Jurkat, Clone E6-1 (cell line): ENCODE results near the gene CD84.
"Not testable (repeated sequence)": the region's sequence is repeated elsewhere in the genome, so short reads cannot be mapped to it uniquely, and the experiment has no call there.

Experiments
- DNase-seq: peaks from one replicate; pipeline ENCODE4 v3.0.0-alpha.2; 2011; ENCODE audit warnings: low read depth, low spot score
- H3K4me3 ChIP-seq: 2 replicates; pipeline ENCODE4 v1.5.1; 2011; ENCODE audit warnings: mild to moderate bottlenecking, low read length, control low read depth, moderate library complexity

Gene CD84

DNA sequence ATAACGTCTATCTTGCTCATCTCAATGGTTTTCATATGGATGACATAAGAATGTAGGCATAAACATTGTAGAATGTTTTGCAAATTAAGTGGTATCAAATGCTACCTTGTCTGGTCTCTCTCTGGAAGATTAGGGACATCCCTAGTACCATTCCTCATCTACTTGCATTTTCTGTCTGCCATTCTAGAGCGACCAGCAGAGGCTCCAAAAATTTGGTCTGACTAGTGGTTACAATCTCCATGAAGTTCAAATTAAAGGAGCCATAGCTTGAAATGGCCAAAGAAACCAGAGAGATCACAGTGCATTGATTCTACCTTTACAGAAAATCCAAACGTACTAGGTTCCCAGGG lies 1.1 kb downstream of the CD84 start:
- no peak for DNase-seq

DNA sequence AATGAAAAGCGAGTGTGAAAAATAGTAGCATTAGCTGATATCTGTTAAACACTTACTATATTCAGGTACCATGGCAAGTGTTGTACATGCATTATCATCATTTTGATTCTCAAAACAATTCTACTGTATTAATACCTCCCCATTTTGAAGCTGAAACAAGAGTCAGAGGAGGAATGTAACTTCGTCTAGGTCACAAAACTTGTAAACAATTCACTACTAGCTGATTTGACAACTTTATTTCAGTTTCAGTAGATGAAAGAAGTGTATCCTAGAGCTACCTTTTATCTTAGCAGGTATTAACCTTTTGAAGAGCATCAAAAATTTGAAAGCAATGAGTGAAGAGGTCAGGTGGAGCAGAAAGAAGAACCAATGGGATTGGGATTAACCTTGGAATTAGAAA lies 1.6 kb downstream of the CD84 start:
- H3K4me3 ChIP-seq = no peak overlapping the region
- DNase-seq = no peak

More for the DNA sequence above, 1.1 kb downstream of the CD84 start:
- H3K4me3 ChIP-seq = peak overlapping the region; percentile 57

DNA sequence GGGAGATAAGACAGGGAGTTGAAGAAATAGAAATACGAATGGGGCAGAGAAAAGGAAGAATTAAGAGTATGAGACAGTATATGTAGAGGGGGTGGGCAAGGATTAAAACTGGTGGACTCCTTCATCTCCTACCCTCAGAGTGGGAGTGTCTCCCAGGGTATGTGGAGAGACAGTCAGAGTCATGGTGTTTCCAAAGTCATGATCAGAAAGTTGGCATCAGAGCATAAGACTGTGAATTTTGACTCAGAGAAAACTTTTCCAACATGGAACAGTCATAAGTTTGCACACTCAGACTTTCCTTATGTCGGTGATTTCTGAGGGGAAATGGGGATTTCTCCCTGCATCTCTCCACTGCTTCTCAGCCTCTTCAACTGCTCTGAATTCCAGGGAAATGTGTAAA lies 2.4 kb downstream of the CD84 start:
- DNase-seq = no peak
- no peak overlapping the region for H3K4me3 ChIP-seq

DNA sequence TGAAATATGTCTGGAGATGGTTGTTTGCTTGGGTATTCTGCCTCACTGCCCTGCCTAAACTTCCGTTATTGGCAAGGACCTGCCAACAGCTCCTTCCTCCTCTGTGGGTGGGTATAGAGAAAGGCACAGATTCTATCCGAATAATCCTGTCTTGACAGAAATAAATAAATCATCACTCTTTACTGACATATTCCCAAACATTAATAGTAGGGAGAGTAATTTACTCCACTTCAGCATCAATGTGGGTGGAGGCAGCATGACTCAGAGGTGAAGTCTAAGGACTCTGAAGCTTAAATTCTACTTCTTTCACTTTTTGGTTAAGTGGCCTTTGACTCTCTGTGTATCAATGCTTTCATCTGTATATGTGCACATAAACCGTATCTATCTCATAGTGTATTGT lies 2.9 kb downstream of the CD84 start:
- H3K4me3 ChIP-seq = no peak overlapping the region

DNA sequence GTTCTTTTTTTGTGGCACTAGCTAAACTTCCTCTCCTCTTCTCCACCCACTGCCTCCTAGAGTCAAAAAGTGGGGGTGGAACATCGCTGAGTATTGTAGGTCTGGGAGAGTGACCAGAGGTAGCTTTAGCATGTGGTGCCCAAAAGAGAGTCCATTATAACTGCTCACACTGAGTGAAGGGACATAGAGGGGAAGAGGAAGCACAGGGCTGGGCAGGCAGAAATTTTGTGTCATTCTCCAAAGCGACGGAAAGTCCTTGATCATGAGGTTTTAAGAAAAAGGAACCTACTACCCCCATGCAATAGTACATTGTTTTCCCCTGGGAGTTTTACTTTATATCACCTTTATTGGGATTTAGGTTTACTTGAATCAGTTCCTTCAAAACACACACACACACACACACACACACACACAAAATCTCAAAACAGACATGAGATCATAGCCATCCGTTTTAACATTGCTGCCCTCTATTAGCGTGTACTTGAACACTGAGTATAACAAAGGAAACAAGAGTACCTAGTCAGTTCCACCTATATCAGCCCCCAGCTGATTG lies 4.1 kb downstream of the CD84 start:
- H3K4me3 ChIP-seq = no peak overlapping the region
- no peak for DNase-seq

More for the DNA sequence above, 2.9 kb downstream of the CD84 start:
- no peak for DNase-seq

DNA sequence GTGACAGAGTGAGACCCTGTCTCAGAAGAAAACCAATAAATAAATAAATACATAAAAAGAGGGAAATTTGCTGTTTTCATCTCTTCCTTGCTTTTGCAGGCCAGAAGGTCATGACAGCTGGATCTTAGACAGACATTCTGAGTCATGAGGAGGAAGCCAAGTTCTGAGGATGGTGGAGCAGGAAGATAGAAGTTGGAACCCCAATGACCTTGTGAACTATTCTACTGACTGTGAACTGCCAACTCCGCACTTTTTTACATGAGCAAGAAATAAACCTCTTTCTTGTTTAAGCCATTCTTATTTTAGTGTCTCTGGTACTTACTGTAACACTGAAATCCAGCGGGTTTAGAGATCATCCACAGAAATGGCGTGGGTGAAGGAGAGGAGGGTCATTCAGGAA lies 8.5 kb downstream of the CD84 start:
- no peak overlapping the region for H3K4me3 ChIP-seq
- no peak for DNase-seq

DNA sequence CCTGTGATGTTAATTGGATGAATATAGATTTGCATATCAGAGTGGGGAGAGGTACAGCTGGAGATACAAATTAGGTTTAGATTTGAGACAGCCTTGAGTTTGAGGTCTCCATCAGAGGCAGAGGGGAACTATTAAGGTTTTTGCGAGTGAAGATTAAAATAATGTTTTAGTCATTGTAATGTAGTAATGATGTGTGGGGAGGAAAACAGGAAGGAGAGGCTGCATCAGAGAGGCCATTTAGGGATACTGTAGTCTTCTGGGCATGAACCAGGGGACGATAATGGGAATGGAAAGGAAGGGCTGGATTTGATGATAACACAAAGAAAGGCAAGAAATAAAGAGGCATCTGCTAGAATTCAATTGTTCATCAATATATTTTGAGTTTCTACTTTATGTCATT lies 9.5 kb downstream of the CD84 start:
- H3K4me3 ChIP-seq = no peak overlapping the region
- DNase-seq = no peak

DNA sequence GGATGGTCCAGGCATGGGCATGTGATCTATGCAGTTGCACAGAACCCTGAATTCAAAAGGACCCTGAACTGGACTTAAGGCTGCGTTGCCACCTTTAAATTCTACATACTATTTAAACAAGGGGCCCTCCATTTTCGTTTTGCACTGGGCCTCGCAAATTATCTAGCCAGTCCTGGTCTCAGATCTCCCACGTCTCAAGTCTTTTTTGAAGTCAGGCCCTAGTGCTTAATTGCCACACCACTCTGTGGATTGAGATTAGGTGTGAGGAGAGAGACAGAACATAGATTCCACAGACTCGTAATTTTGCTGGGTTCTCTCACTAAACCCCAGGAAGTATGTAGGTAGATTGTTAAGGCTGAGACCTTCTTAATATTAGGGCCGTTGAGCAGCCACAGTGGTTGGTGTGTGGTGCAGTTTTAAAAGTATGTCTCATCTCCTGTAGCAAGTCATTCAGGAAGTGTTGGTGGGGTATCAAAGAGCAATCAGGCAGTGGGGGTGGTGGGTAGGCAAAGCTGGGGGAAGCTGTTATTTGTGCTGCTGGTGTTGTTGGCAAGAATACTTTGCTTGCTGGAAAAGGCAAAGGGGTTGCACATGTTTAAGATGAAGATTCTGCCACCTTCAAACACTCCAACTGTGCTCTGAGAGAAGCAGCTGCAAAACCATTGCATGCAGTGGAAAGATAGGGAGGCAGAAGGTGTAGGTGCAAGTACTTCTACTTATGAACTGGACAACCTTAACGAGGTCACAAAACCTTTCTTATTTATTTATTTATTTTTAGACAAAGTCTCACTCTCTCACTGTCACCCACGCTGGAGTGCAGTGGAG lies 11.2 kb downstream of the CD84 start:
- peak; percentile 99 for DNase-seq
- peak overlapping the region; percentile 30 for H3K4me3 ChIP-seq

DNA sequence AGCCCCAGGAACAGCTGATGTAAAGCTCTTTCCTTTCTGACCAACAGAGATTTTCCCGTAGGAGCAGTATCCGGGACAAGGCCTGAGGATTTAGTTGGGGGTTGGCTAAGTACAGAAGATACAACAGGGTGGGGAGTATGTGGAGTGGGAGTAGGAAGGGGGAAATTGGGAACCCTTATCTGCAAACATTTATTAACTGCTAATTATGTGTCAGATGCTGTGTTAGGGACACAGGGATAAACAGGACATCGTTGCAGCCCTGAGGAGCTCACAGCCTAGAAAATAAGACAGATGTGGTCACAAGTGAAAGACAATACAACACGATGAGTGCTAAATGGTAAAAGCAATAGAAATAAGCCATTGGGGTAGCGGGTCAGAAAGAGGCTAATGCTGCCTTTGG lies 12.0 kb downstream of the CD84 start:
- H3K4me3 ChIP-seq = no peak overlapping the region

DNA sequence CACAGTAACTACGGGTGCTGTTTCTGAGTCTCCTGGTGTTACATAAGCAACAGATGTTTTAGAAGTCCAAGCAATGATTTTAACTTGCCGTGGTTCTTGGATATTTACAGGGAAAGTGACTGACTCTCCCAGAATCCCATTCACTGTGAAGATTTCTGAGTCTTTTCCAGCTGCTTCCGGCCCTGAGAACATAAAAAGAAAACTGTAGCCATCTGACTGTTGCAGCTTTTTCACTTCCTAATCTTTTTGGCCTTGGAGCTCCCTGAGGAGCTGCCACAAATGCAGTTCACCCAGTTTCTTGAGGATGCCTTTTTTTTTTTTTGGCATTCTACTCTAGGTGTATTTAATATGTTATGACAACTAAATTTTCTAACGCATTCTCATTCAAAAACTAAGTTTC lies 13.7 kb downstream of the CD84 start:
- DNase-seq = no peak
- no peak overlapping the region for H3K4me3 ChIP-seq

More for the DNA sequence above, 12.0 kb downstream of the CD84 start:
- DNase-seq = no peak

DNA sequence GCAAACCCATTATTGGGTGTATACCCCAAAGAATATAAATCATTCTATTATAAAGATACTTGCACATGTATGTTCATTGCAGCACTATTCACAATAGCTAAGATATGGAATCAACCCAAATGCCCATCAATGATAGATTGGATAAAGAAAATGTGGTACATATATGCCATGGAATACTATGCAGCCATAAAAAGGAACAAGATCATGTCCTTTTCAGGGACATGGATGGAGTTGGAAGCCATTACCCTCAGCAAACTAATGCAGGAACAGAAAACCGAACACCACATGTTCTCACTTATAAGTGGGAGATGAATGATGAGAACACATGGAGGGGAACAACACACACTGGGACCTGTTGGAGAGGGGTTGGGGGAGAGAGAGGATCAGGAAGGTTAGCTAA lies 16.1 kb downstream of the CD84 start:
- not testable (repeated sequence) for H3K4me3 ChIP-seq, DNase-seq

DNA sequence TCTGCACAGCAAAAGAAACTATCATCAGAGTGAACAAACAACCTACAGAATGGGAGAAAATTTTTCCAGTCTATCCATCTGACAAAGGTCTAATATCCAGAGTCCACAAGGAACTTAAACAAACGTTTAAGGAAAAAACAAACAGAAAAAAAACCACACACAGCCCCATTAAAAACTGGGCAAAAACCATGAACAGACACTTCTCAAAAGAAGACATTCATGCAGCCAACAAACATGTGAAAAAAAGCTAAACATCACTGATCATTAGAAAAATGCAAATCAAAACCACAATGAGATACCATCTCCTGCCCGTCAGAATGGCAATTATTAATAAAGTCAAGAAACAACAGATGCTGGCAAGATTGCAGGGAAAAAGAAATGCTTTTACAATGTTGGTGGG lies 16.6 kb downstream of the CD84 start:
- not testable (repeated sequence) for DNase-seq, H3K4me3 ChIP-seq

DNA sequence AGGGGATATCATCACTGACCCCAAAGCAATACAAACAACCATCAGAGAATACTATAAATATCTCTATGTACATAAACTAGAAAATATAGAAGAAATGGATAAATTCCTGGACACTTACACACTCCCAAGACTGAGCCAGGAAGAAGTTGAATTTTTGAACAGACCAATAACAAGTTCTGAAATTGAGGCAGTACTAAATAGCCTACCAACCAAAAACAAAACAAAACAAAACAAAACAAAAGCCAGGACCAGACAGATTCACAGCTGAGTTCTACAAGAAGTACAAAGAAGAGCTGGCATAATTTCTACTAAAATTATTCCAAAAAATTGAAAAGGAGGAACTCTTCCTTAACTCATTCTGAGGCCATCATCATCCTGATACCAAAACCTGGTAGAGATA lies 18.5 kb downstream of the CD84 start:
- no peak for DNase-seq
- no peak overlapping the region for H3K4me3 ChIP-seq

DNA sequence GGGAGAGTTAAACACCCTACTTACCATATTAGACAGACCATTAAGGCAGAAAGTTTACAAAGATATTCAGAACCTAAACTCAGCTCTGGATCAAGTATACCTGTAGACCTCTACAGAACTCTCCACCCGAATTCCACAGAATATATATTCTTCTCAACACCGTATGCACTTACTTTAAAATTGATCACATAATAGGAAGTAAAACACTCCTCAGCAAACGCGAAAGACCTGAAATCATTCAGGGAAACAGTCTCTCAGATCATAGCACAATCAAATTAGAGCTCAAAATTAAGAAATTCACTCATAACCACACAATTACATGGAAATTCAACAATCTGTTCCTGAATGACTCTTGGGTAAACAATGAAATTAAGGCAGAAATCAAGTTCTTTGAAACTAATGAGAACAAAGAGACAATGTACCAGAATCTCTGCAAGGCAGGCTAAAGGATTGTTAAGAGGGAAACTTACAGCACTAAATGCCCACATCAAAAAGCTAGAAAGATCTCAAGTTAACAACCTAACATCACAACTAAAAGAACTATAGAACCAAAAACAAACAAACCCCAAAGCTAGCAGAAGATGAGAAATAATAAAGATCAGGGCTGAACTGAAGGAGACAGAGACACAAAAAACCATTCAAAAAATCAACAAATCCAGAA lies 19.1 kb downstream of the CD84 start:
- DNase-seq = no peak
- no peak overlapping the region for H3K4me3 ChIP-seq

DNA sequence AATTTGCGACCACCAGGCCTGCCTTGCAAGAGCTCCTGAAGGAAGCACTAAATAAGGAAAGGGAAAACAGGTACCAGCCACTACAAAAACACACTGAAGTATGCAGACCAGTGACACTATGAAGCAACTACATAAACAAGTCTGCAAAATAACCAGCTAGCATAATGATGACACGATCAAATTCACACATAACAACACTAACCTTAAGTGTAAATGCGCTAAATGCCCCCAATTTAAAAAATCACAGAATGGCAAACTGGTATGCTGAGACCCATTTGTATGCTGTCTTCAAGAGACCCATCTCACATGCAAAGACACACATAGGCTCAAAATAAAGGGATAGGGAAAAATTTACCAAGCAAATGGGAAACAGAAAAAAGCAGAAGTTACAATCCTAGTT lies 19.9 kb downstream of the CD84 start:
- DNase-seq = not testable (repeated sequence)

DNA sequence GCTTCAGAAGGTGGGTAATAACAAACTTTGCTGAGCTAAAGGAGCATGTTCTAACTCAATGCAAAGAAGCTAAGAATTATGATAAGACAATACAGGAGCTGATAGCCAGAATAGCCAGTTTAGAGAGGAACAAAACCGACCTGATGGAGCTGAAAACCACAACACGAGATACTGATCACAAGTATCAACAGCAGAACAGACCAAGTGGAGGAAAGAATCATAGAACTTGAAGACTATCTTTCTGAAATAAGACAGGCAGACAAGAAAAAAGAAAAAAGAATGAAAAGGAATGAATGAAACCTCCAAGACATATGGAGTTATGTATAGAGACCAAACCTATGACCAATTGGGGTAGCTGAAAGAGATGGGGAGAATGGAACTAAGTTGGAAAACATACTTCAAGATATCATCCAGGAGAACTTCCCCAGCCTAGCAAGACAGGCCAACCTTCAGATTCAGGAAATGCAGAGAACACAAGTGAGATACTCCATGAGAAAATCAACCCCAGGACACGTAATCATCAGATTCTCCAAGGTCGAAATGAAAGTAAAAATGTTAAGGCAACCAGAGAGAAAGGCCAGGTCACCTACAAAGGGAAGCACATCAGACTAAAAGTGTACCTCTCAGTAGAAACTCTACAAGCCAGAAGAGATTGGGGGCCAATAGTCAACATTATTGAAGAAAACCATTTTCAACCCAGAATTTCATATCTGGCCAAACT lies 20.5 kb downstream of the CD84 start:
- peak overlapping the region; percentile 9; the same call in 1 of the 2 replicates for H3K4me3 ChIP-seq
- DNase-seq = no peak

More for the DNA sequence above, 19.9 kb downstream of the CD84 start:
- H3K4me3 ChIP-seq = not testable (repeated sequence)

DNA sequence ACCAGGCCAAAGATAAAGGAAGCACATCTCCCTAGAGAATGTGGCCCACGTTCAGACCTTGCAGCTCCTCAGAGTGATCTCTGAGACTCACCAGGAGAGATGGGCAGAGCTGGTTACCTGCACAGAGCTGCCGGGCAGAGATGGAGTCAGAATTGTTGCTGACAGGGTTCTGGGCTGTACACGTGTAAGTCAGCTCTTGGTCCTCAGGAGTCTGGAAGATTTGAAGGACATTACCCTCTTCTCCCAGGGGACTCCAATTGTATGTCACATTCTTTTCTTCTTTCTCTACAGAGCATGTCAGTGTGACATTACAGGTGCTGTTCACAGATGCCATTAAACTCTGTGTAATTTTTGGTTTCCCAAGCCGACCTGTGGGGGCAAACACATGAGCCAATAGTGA lies 25.5 kb downstream of the CD84 start:
- no peak overlapping the region for H3K4me3 ChIP-seq
- no peak for DNase-seq

DNA sequence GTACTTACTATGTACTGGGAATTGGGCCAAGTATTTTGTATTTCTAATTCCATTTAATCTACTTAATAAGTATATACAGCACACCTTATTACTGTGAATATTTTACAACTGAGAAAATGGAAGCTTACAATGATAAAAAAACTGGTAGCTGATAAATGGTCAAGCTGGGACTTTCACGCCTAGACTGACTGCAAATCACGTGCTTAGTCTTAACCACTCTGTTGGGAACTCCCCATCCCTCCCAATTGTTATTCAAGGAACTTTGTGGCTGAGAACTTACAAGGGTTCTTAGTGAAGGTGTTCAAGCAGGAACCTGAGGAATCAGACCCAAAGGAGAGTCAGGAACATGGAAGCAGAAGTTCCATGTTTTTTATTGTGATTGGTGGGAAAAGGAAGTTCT lies 26.9 kb downstream of the CD84 start:
- no peak for DNase-seq
- H3K4me3 ChIP-seq = no peak overlapping the region

DNA sequence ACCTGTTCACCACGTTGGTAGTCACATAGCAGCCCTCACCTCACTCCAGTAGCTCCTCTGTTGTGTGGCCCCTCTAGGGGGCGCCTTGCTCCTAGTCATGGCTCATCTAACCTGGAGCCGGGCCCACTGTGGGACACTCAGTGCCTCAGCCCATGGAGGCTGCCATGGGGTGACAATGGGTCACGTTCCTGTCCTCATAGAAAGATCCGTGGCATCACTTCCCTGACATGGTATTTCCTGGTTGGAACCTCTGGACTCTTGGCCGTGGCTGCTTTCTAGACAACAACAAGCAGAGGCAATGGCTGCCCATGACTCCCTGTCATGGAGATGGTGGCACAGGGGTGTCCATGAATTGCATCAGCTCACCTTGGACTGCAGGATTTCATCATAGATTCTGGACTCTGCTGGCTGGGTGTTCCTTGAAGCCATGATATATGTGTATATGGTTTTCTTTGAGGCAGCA lies 28.7 kb downstream of the CD84 start:
- no peak overlapping the region for H3K4me3 ChIP-seq
- DNase-seq = no peak

DNA sequence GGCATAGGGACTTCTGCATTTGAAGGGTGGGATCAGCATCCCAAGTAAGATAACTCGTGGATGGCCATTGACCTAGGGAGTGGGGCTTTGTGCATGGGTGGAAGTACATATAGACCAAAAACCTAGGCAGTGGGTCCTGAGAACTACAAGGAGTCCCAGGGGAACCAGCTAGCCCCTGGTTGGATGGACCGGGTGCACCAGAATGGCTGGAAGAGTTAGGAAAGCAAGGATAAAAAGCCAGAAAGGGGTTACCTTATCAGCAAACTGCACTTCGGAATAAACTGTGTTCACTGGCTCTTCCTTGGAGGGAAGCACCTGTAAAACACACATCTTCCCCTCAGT lies 29.7 kb downstream of the CD84 start:
- H3K4me3 ChIP-seq = no peak overlapping the region
- no peak for DNase-seq
